Right lobe of liver (tissue), 6 donors: Measurements from ENCODE around the gene SH3RF2. TPM values are rescaled to one million over a fixed set of nuclear protein-coding genes. Genes with fewer than 3 reads are reported as not detected.

ENCODE experiments used
- ATAC-seq, 4 donors: fragments of 200-7000 bp; cut with Tn5 transposase; one replicate each; pipeline ENCODE4 v1.9.1; 2020; ENCODE audit warnings: mild to moderate bottlenecking in 4 of 4, moderate library complexity in 4 of 4
- DNase-seq, 3 donors: peaks; one replicate each; pipeline ENCODE4 v3.0.0-alpha.2; 2020
- H3K27ac ChIP-seq, 3 donors: fragments of 200-600 bp; one replicate each; pipeline ENCODE4 v1.8.0; 2022
- H3K27me3 ChIP-seq, 2 donors: fragments of 200-600 bp; one replicate each; pipeline ENCODE4 v1.8.0; 2022
- H3K36me3 ChIP-seq, 4 donors: fragments of 200-600 bp; sonication (generic) in 1 of 4; one replicate each; pipeline versions ENCODE4 v1.5.1 to v1.8.0; 2017 to 2022; ENCODE audit warnings: control low read depth in 1 of 4
- H3K4me1 ChIP-seq, 4 donors: fragments of 200-600 bp; sonication (generic) in 1 of 4; one replicate each; pipeline versions ENCODE4 v1.5.1 to v1.8.0; 2017 to 2022; ENCODE audit warnings: control low read depth in 1 of 4
- H3K4me3 ChIP-seq, 3 donors: fragments of 200-600 bp; one replicate each; pipeline ENCODE4 v1.8.0; 2022
- H3K9me3 ChIP-seq, 4 donors: fragments of 200-600 bp; sonication (generic) in 1 of 4; one replicate each; pipeline versions ENCODE4 v1.5.1 to v1.8.0; 2017 to 2022; ENCODE audit warnings: control low read depth in 1 of 4
- POLR2A ChIP-seq: fragments of 450-650 bp; IDR thresholded peaks from one replicate; pipeline ENCODE4 v1.6.1; 2017; ENCODE audit warnings: antibody characterized with exemption, mild to moderate bottlenecking
- WGBS: methylation state at CpG from one replicate; pipeline ENCODE4 v1.1.6; 2018; ENCODE audit warnings: low coverage, low lambda C conversion rate; ENCODE audit not compliant: insufficient coverage; ENCODE audit errors: missing lambda C conversion rate; 5-methylcytosine and 5-hydroxymethylcytosine counted together
- intact Hi-C, 2 donors: fragments of 100-400 bp; cut with DNase I; formaldehyde crosslinking; loops; one replicate each; pipeline versions ENCODE4 v1.11.2 to v1.14.1; 2022
- total RNA-seq, 6 experiments: library from RNA; depleted of rRNA in 2 of 6; stranded (reverse); fragments of >200 nt in 2 of 6; fragmentation: NEBNext Ultra II Directional in 3 of 6; extraction: Animal tissue kit (Norgen Biotek cat#: 25700) in 3 of 6; gene quantifications; one replicate each; pipeline versions ENCODE4 v1.1.0 to v1.2.4, GENCODE V29; 2016 to 2023
- TF ChIP-seq, protein P1 (sequence below), 4 donors: fragments of 200-600 bp in 3 of 4; fragments of 450-650 bp in 1 of 4; IDR thresholded peaks; one replicate each; pipeline versions ENCODE4 v1.5.1 to v1.8.0; 2016 to 2022; ENCODE audit warnings: antibody characterized with exemption in 4 of 4, mild to moderate bottlenecking in 2 of 4
- donor health status: DM: no; HTN: yes; CAD: no.
- donor health status: DM: no; HTN: no; CAD: no.
- donor health status: DM: no; HTN: no; CAD: no.
- donor health status: DM: no; HTN: yes; CAD: no.
- donor health status: DM: no; HTN: yes; CAD: no.

SH3RF2 gene
- total RNA-seq, 6 experiments from 2014 or later: 2.7 to 20.6 (median 5.8) TPM

DNA sequence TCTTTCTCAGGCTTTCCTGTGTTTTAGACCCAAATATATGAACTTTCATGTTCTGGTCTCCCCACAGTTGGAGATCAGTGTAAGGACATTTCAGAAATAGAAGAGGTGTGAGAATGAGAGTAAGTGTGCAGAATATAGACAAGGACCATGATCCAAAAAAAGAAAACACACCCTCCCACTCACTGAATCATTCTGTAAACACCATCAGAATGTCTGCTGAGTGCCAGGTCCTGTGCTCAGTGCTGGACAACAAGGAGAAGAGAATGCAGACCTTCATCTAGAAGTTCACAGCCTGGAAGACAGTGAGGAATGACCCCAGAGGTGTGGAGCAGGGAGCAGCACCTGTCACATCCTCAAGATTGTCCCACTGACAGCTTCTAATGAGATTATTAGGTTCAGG is 19.1 kb upstream of the SH3RF2 start:
- Histone ChIP-seq H3K4me3 (no peak overlapping the region), H3K4me1 (peaks cover 0 to 4% (median under 1%) of the 10 kb centered on the region in 4 donors), H3K27ac (no peak overlapping the region), H3K36me3 (no peaks in the 10 kb centered on the region), H3K9me3 (no peaks in the 10 kb centered on the region), H3K27me3 (no peaks in the 10 kb centered on the region)
- DNase-seq (no peak), ATAC-seq (peak in 2 of 4 donors; percentile 29 to 89)
- intact Hi-C loops: no loop called here
- TF ChIP-seq POLR2A: no peak
- TF ChIP-seq, protein P1, sequence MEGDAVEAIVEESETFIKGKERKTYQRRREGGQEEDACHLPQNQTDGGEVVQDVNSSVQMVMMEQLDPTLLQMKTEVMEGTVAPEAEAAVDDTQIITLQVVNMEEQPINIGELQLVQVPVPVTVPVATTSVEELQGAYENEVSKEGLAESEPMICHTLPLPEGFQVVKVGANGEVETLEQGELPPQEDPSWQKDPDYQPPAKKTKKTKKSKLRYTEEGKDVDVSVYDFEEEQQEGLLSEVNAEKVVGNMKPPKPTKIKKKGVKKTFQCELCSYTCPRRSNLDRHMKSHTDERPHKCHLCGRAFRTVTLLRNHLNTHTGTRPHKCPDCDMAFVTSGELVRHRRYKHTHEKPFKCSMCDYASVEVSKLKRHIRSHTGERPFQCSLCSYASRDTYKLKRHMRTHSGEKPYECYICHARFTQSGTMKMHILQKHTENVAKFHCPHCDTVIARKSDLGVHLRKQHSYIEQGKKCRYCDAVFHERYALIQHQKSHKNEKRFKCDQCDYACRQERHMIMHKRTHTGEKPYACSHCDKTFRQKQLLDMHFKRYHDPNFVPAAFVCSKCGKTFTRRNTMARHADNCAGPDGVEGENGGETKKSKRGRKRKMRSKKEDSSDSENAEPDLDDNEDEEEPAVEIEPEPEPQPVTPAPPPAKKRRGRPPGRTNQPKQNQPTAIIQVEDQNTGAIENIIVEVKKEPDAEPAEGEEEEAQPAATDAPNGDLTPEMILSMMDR (IDR thresholded peaks at IDR 0.05): no peak

DNA sequence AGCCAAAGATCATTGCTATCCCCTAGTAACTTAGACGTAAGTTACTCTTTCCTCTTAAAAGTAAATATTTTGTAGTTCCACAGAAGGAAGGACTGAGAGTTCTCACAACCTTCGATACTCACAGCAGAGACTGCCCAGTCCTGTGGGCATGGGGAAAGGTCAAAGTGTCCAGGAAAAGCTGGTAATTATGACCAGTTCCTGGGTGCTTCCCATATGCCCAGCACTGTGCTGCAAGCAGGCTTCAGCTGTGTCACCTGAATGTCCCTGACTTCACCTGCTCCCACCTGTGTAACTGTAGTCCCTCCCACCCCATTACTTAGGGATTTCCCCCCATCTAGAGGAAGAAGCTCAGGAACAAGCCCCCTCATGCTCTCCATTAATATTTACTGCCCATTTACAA is 18.0 kb upstream of the SH3RF2 start:
- Histone ChIP-seq H3K4me3 (no peak overlapping the region), H3K27me3 (no peaks in the 10 kb centered on the region), H3K36me3 (no peaks in the 10 kb centered on the region), H3K27ac (no peak overlapping the region), H3K9me3 (no peaks in the 10 kb centered on the region), H3K4me1 (no peaks in the 10 kb centered on the region)
- ATAC-seq (peak in 1 of 4 donors; percentile 69), DNase-seq (no peak)
- intact Hi-C loops: no loop called here
- 8% methylated on average over 2 of the region's 2 CpGs for WGBS
- no peak for TF ChIP-seq POLR2A
- TF ChIP-seq, protein P1 (IDR thresholded peaks at IDR 0.05): no peak

DNA sequence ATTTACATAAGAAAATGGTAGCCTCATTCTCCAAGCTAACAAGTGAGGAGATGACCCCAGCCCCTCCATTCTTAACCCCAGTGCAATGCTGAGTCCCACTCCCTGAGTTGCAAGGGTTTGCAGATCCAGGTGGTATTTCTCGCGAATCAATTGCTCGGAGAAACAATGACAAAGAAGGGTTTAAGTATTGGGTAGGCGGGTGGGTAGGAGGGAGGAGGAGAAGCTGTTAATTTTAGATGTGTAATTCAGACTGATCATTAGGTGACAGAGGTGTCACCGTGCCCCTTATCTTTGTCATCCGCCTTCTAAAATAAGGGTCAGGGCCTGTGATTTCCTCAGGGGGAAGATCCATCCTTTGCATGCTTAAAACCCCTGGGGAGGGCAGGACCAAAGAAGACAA is 17.0 kb upstream of the SH3RF2 start:
- TF ChIP-seq POLR2A: no peak
- TF ChIP-seq, protein P1 (IDR thresholded peaks at IDR 0.05): no peak
- WGBS: 86% methylated on average over 5 of the region's 6 CpGs
- Histone ChIP-seq H3K27me3 (no peaks in the 10 kb centered on the region), H3K4me1 (no peaks in the 10 kb centered on the region), H3K27ac (no peak overlapping the region), H3K4me3 (no peak overlapping the region), H3K9me3 (no peaks in the 10 kb centered on the region), H3K36me3 (no peaks in the 10 kb centered on the region)
- no peak for DNase-seq
- intact Hi-C loops: no loop called here
- ATAC-seq: no peak

DNA sequence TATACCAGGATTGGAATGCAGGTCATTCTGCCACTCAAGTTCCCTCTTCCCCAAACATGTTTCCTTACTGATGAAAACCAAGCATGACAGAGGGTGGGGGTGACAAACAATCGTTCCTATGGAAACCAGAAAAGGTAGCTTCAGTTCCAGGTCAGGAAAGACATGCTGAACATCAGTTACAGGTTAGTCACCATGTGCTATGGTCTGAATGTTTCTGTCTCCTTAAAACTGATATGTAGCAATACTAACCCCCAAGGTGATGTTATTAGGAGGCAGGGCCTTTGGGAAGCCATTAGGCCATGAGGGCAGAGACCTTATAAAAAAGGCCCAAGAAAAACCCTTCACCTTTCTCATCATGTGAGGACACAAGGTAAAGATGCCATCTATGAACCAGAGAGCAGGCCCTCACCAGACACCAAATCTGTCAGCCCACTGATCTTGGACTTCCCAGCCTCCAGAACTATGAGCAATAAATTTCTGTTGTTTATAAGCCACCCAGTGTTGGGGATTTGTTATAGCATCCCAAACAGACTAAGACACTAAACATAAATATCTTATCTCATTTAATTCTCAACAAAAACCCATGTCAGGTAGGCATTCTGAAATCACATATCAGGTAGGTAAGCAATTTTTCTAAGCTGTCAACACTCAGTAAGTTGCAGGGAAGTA is 15.7 kb upstream of the SH3RF2 start:
- Histone ChIP-seq H3K36me3 (no peaks in the 10 kb centered on the region), H3K27ac (no peak overlapping the region), H3K4me1 (no peaks in the 10 kb centered on the region), H3K4me3 (no peak overlapping the region), H3K9me3 (no peaks in the 10 kb centered on the region), H3K27me3 (no peaks in the 10 kb centered on the region)
- intact Hi-C loops: no loop called here
- DNase-seq (no peak), ATAC-seq (no peak)
- WGBS: 64% methylated on average over 1 of the region's 1 CpG
- TF ChIP-seq, protein P1 (IDR thresholded peaks at IDR 0.05): no peak
- no peak for TF ChIP-seq POLR2A

DNA sequence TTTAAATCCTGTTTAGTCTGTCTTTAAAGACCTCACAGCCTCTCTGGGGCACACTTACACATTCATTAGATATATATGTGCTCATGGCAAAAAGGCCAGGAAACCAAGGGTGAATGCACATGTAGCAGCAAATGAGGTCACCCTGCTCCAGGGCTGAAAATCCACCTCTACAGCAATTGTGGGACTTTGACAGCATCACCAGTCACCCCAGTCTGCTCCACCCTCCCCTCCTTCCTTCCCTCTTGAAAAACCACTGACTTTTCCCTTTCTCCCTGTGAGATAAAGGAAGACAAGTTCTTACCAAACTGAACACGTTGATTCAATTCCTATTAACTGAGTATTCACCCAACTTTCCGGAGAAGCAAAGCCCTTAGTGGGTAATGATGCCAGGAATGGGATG is 15.2 kb upstream of the SH3RF2 start:
- Histone ChIP-seq H3K4me1 (no peaks in the 10 kb centered on the region), H3K27me3 (no peaks in the 10 kb centered on the region), H3K9me3 (no peaks in the 10 kb centered on the region), H3K36me3 (no peaks in the 10 kb centered on the region), H3K4me3 (no peak overlapping the region), H3K27ac (no peak overlapping the region)
- ATAC-seq: no peak
- intact Hi-C loops: no loop called here
- WGBS: 83% methylated on average over 2 of the region's 2 CpGs
- no peak for DNase-seq
- TF ChIP-seq, protein P1 (IDR thresholded peaks at IDR 0.05): no peak
- no peak for TF ChIP-seq POLR2A
